ENCODE data around the gene NLRP7. TPM values are rescaled to one million over a fixed set of nuclear protein-coding genes. Genes with fewer than 3 reads are reported as not detected.

Gene NLRP7
- total RNA-seq, 2 experiments from 2014 or later = not detected

- Mint-ChIP-seq H3K4me3 (no peak overlapping the region), H3K27me3 (ENCODE audit: low read depth) (peaks cover 4% of the 10 kb centered on the region), H3K27ac (no peak overlapping the region), H3K4me1 (ENCODE audit: low read depth) (no peaks in the 10 kb centered on the region), H3K9me3 (no peaks in the 10 kb centered on the region), H3K36me3 (ENCODE audit: low read depth) (no peaks in the 10 kb centered on the region)
- CTCF ChIA-PET = no interaction called here
- no peak for DNase-seq
- intact Hi-C loops (cut with micrococcal nuclease) = no loop called here
Measured at GRCh38 chr19:54888239-54888638, 59.1 kb downstream of the NLRP7 start.

- CTCF ChIA-PET = no interaction called here
- Mint-ChIP-seq H3K4me3 (no peak overlapping the region), H3K27me3 (ENCODE audit: low read depth) (peaks cover 15% of the 10 kb centered on the region), H3K36me3 (ENCODE audit: low read depth) (no peaks in the 10 kb centered on the region), H3K9me3 (no peaks in the 10 kb centered on the region), H3K27ac (no peak overlapping the region), H3K4me1 (ENCODE audit: low read depth) (no peaks in the 10 kb centered on the region)
- intact Hi-C loops (cut with micrococcal nuclease) = loop anchor here (5.0 kb wide), 1 partner anchor 279 kb away; no protein-coding TSS in a partner anchor
- no peak for DNase-seq
Measured at GRCh38 chr19:54883228-54883627, 64.1 kb downstream of the NLRP7 start.

GRCh38 chr19:54882758-54883157, 64.6 kb downstream of the NLRP7 start:
- Mint-ChIP-seq H3K4me1 (ENCODE audit: low read depth) (no peaks in the 10 kb centered on the region), H3K9me3 (no peaks in the 10 kb centered on the region), H3K27me3 (ENCODE audit: low read depth) (peaks cover 15% of the 10 kb centered on the region), H3K27ac (no peak overlapping the region), H3K36me3 (ENCODE audit: low read depth) (no peaks in the 10 kb centered on the region), H3K4me3 (no peak overlapping the region)
- intact Hi-C loops (cut with micrococcal nuclease) = loop anchor here (5.0 kb wide), 1 partner anchor 280 kb away; no protein-coding TSS in a partner anchor
- DNase-seq = no peak
- CTCF ChIA-PET = no interaction called here

GRCh38 chr19:54881884-54882283, 65.4 kb downstream of the NLRP7 start:
- Mint-ChIP-seq H3K4me3 (no peak overlapping the region), H3K27me3 (ENCODE audit: low read depth) (peaks cover 15% of the 10 kb centered on the region), H3K4me1 (ENCODE audit: low read depth) (no peaks in the 10 kb centered on the region), H3K27ac (no peak overlapping the region), H3K36me3 (ENCODE audit: low read depth) (no peaks in the 10 kb centered on the region), H3K9me3 (no peaks in the 10 kb centered on the region)
- CTCF ChIA-PET = interaction anchor here (0.5 to 1.1 kb wide), 3 partner anchors 38 to 256 kb away, joined by 4 to 6 read pairs (median 5); no protein-coding TSS in a partner anchor
- DNase-seq = no peak
- intact Hi-C loops (cut with micrococcal nuclease) = loop anchor here (5.0 kb wide), 1 partner anchor 280 kb away; no protein-coding TSS in a partner anchor

GRCh38 chr19:54877471-54877870, 69.9 kb downstream of the NLRP7 start:
- CTCF ChIA-PET = no interaction called here
- no peaks in the 10 kb centered on the region for H3K36me3 Mint-ChIP-seq (ENCODE audit: low read depth)
- peaks cover 11% of the 10 kb centered on the region for H3K27me3 Mint-ChIP-seq (ENCODE audit: low read depth)
- no peak overlapping the region for H3K4me3 Mint-ChIP-seq
- H3K9me3 Mint-ChIP-seq = no peaks in the 10 kb centered on the region
- H3K4me1 Mint-ChIP-seq (ENCODE audit: low read depth) = no peaks in the 10 kb centered on the region
- no peak for DNase-seq
- intact Hi-C loops (cut with micrococcal nuclease) = no loop called here
- no peak overlapping the region for H3K27ac Mint-ChIP-seq

- Mint-ChIP-seq H3K36me3 (ENCODE audit: low read depth) (no peaks in the 10 kb centered on the region), H3K27ac (no peak overlapping the region), H3K9me3 (peaks cover 3% of the 10 kb centered on the region), H3K4me1 (ENCODE audit: low read depth) (no peaks in the 10 kb centered on the region), H3K27me3 (ENCODE audit: low read depth) (peaks cover 4% of the 10 kb centered on the region), H3K4me3 (no peak overlapping the region)
- no peak for DNase-seq
- intact Hi-C loops (cut with micrococcal nuclease) = no loop called here
- CTCF ChIA-PET = no interaction called here
Measured at GRCh38 chr19:54875506-54875905, 71.8 kb downstream of the NLRP7 start.

GRCh38 chr19:54873990-54874389, 73.3 kb downstream of the NLRP7 start, which contains the start of gene FCAR:
TSS of gene FCAR (plus strand) at chr19:54874235. CDS start at chr19:54874290, 55 bp downstream.
- CTCF ChIA-PET = interaction anchor here (1.7 kb wide), 1 partner anchor 222 kb away, joined by 7 read pairs; no protein-coding TSS in a partner anchor
- no peak for DNase-seq
- peaks cover 3% of the 10 kb centered on the region for H3K9me3 Mint-ChIP-seq
- peaks cover 5% of the 10 kb centered on the region for H3K27me3 Mint-ChIP-seq (ENCODE audit: low read depth)
- intact Hi-C loops (cut with micrococcal nuclease) = no loop called here
- no peaks in the 10 kb centered on the region for H3K4me1 Mint-ChIP-seq (ENCODE audit: low read depth)
- no peaks in the 10 kb centered on the region for H3K36me3 Mint-ChIP-seq (ENCODE audit: low read depth)
- no peak within 1 kb of the TSS for H3K4me3 Mint-ChIP-seq
- H3K27ac Mint-ChIP-seq = no peak within 1 kb of the TSS

Other genes starting within 250 kb of the NLRP7 start
- gene KIR3DL3, start 223.1 kb downstream of the NLRP7 start, total RNA-seq = not detected
- not detected for gene KIR2DL3, start 209.0 kb downstream of the NLRP7 start, total RNA-seq
- not detected for gene KIR2DL1, start 177.7 kb downstream of the NLRP7 start, total RNA-seq
- not detected for gene KIR2DL4, start 143.9 kb downstream of the NLRP7 start, total RNA-seq
- gene KIR3DL1, start 131.1 kb downstream of the NLRP7 start, total RNA-seq = not detected
- not detected for gene KIR2DS4, start 114.9 kb downstream of the NLRP7 start, total RNA-seq
- gene KIR3DL2, start 97.1 kb downstream of the NLRP7 start, total RNA-seq = under 1 TPM in 1 of 2 experiments, not detected in 1; 0.17 TPM
- not detected for gene FCAR, start 73.3 kb downstream of the NLRP7 start, total RNA-seq
- not detected for gene NCR1, start 41.4 kb downstream of the NLRP7 start, total RNA-seq
- 1 to 10 TPM; 5.5 TPM for gene NLRP2, start 18.8 kb upstream of the NLRP7 start, total RNA-seq
- not detected for gene GP6, start 90.7 kb upstream of the NLRP7 start, total RNA-seq
- gene RDH13, start 115.6 kb upstream of the NLRP7 start, total RNA-seq = 1 to 10 TPM; 8.7 to 8.9 TPM
- gene EPS8L1, start 128.3 kb upstream of the NLRP7 start, total RNA-seq = under 1 TPM; 0.88 to 0.89 TPM
- 10 to 100 TPM; 41.2 to 42.1 TPM for gene PPP1R12C, start 170.1 kb upstream of the NLRP7 start, total RNA-seq
- not detected for gene TNNT1, start 201.7 kb upstream of the NLRP7 start, total RNA-seq
- gene TNNI3, start 210.2 kb upstream of the NLRP7 start, total RNA-seq = not detected
- gene DNAAF3, start 219.1 kb upstream of the NLRP7 start, total RNA-seq = not detected
- gene SYT5, start 232.8 kb upstream of the NLRP7 start, total RNA-seq = not detected

Data from activated naive CD4-positive, alpha-beta T cell treated with anti-CD3 and anti-CD28 coated beads for 36 hours (primary cell).